Ecto neural progenitor cell (in vitro differentiated cells): ENCODE measurements around the gene ERRFI1.
A peak's percentile ranks its signal among the peaks of the same experiment; 100 is the strongest.

Source experiments
- DNase-seq: peaks from one replicate; pipeline ENCODE4 v3.0.0-alpha.2; 2018; ENCODE audit warnings: low spot score

Gene ERRFI1

DNA sequence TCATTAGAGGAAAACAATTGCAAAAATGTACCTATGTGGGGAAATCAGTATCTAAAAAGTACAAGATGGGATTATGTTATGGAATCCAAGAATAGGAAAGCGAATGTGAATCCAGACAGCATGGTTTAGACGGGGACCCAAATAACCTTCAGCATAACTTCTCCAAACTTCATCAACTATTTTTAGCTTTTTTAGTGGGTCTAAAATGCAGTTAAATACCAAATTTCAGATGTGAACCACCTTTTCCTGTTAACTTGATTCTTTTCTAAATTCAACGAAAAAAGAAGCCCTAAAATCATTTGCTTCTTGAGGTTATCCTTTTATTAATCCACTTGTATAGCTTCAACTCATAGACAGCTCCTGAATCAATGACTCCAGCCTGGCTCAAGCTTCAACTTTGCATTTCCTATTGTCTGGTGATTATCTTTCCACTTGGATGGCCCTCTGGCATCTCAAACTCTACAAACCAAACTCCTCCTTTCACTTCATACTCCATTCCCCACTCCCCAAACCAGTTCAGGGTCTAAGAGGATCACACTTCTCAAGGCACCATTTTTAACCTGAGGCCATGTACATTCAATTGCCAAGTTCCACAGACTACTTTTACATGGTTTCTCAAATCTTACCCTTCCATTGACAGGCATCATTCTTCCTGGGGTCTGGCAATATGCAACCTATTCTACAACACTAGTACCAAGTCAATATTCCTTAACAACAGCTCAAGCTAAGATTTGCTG, 7.4 kb downstream of the ERRFI1 start:
- DNase-seq, result peak; percentile 61

- DNase-seq, result no peak
These were observed 8.5 kb downstream of the ERRFI1 start for GRCh38 chr1:8017495-8018197.

DNA sequence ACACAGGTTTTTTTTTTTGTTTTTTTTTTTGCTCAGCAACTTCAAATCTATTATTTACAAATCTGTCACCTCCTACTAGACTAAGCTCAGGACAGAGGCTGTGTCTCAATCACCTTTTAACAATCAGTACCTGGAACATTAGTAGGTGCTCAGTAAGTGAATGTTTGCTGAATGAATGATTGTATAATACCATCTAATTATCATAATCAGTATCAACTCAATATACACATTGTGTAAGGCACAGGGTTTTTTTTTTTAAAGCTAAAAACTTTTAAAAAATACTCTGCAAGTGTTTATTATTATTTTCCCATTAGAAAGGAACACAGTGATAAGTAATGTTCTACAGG, 9.2 kb downstream of the ERRFI1 start:
- DNase-seq, result no peak

GRCh38 chr1:8016210-8016894, 9.8 kb downstream of the ERRFI1 start:
- DNase-seq, result no peak

DNA sequence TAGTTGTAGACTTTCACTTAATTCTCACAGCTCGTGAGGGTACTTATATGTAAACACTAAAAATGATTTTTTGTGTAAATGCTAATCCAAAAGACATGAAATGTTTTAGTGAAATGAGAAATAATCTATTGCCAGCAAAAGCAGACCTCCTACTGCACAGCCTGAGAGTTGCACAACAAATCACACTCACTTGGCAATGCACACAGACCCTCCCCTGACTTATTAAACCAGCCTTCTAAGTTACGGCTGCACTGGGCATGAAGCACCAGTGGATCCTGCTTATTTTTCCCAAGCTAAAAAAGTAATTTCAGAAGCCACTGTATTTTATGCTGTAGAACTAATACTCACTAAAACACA, 10.3 kb downstream of the ERRFI1 start:
- DNase-seq, result no peak

DNA sequence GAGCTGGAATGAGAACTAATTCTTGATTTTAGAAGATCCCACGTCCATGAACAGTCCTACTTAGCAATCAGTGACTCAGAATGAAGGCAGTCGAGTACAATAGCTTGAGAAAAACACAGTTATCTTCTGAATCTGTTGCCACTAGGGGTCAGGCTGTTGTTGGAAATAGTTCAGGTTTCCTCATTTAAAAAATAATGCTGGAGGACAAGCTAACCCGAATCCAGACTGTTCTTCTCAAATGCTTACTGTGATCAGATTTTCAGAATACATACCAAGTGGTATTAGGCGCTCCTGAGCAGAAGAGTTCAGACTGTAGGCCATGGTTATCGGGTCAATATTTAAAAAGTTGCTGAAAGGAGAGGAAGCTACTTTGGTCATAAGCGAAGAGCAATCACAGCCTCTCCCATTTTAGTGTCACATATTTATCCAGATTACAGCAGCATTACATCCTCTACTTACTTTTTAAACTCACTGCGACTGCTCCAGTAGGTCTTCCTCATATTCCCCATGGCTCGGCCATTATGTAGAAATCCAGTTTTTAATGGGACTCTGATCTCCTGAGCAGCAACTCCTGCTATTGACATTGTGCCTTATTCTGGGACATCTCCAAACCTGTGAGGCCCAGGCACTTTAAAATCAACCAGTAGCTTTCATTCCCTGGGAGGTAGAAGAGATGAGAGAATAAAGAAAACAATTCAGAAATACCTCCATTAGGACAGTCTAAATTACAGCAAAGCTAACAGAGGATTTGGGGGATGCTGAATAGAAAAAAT, 10.9 kb downstream of the ERRFI1 start:
- DNase-seq, result no peak

DNA sequence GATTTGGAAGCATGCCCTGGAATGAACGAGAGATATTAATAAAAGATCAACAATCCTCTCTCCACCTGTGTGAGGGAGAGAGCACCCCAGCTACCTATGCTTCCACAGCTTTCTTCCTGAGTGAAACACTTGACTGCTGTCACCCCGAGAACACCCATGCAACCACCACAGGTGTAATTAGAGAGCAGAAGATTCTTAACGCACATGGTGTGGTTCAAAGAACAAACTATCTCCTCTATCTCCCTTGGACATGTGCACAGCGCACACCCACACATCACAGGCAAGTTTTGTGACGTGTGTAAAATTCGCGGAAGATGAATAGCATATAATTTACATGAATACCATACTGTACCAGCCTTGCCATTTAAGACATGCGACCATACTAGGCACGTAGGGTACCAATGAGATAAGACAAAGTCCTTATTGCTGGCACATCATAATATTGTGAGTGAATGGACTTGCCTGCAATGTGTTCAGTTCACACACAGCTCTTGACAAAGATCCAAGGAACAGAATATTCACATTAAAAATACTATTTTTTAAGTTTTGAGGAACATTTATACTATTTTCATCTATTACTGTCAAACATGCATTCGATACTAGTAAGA, 11.6 kb downstream of the ERRFI1 start:
- DNase-seq, result no peak

DNA sequence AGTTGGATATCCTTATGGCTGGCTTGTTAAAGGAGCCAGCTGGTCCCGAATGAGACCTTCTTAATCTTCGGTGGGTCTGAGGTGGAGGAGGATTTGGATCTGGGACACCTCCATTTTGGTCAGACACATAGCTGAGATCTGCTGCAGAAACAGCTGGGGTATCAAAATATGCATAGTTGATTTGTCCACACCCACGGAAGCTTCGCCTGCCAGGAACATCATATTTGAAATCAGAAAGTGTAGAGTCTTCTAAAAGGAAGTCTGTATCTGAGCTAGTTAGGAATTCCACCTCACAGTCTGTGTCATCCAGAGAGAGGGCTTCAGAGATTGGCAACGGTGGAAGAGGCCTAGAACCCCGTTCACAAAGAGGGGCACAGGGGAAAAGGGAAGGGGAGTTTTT, 12.3 kb downstream of the ERRFI1 start:
- no peak for DNase-seq

DNA sequence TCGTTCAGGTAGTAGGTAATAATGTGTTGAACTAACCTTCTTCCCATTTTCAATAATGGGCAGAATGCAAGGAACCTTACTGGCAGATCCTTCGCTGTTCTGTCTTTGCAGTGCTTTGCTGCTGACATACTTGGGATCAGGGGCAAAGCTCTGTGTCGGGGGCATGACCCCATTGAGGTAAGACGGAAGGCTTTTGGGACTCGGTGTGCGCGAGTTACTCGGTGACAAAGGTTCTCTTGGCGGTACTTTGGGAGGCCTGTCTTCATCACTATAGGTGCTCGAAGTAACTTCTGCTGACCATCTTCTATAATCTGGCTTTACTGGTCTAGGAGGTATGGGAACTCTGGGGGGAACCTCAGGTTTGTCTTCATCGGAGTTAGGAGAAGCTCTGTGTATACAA, 12.7 kb downstream of the ERRFI1 start:
- no peak for DNase-seq

GRCh38 chr1:8012955-8013354, 13.2 kb downstream of the ERRFI1 start:
- no peak for DNase-seq

GRCh38 chr1:8011923-8012858, 13.9 kb downstream of the ERRFI1 start:
- no peak for DNase-seq

- no peak for DNase-seq
These were observed 15.1 kb downstream of the ERRFI1 start for GRCh38 chr1:8011016-8011415.

- DNase-seq, result no peak
These were observed 15.9 kb downstream of the ERRFI1 start for GRCh38 chr1:8010080-8010664.

GRCh38 chr1:8009043-8010002, 16.8 kb downstream of the ERRFI1 start:
- no peak for DNase-seq

DNA sequence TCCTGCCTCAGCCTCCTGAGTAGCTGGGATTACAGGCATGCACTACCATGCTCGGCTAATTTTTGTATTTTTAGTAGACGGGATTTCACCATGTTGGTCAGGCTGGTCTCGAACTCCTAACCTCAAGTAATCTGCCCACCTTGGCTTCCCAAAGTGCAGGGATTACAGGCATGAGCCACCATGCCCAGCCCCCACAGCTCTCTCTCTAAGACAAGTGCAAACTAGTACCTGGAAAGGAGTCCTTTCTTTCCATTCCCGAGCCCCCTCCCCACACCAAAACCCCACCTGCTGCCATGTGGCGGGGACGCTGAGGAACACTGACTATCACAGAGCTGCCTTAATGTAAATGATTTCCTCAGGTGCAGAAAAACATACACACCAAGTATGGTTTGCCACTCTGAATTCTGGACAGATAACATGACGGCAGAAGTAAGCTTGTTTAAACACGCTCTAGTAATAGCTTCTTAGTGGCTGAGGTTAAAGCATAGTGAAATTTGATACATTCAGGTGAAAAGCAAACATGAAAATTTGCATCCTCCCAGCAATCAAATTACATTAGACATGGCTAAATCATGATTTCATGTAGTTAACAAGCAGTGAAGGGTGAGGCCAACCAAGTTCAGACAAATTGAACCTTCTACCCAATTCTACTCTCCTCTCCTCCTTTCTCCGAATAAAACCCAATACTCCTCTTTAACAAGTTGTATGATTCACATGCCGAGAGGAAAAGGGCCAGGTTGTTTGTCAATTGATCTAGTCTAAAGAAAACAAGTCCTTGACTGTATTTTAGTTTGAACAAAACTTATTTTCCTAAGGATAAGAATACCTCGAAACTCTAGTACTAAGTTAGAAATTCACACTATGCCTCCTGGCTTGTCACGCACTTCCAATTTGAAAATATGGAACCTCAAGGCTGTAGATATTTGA, 19.8 kb downstream of the ERRFI1 start:
- no peak for DNase-seq

- no peak for DNase-seq
These were observed 21.1 kb downstream of the ERRFI1 start for GRCh38 chr1:8004803-8005573.

DNA sequence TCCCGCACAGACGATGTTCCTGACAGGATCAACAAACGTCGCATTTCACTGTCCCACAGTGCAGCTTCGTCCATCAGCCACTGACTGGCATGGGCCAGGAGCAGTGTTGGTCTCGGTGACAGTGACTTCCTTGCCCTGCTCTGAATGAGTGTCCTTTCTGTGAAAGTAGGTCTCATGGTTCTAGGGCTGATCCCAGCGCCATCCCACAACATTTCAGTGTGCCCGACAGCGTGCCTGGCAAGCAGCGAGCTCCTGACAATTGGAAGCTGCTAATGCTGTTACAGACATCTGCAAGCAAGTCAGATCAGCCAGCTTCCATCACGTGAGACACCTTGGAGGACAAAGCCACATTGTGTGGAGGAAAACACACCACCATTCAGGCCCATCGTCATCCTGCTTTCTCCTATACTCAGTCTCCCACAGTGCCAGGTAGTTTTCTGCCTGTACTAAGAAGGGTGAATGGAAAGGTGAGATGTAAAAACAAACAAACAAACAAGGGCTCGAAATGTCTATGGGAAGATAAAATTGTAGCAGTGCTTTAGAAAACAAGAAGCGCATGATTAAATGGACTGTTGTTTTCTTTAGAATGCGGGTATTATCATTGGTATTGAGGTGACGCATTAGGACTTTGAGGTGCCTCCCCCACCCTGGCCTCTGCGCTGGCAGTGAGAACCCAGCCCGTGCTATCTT, 21.9 kb downstream of the ERRFI1 start:
- no peak for DNase-seq
